Right atrium auricular region (tissue), 2 donors: Measurements from ENCODE around the gene CYP17A1. TPM values are rescaled to one million over a fixed set of nuclear protein-coding genes. Genes with fewer than 3 reads are reported as not detected.
A peak's percentile ranks its signal among the peaks of the same experiment; 100 is the strongest.
"Not testable (repeated sequence)": the region's sequence is repeated elsewhere in the genome, so short reads cannot be mapped to it uniquely, and the experiment has no call there.

Experiments
- DNase-seq: peaks from one replicate; pipeline ENCODE4 v3.0.0-alpha.2; 2019; ENCODE audit warnings: low spot score
- H3K27ac ChIP-seq, 2 donors: fragments of 200-600 bp; sonication (generic); 1 replicate in 1 of 2; 2 replicates in 1 of 2; pipeline ENCODE4 v1.5.1; 2016 to 2019
- H3K27me3 ChIP-seq, 2 donors: fragments of 200-600 bp; sonication (generic); one replicate each; pipeline versions ENCODE4 v1.5.1 to v1.6.0; 2017 to 2019
- H3K36me3 ChIP-seq: fragments of 200-600 bp; sonication (generic); one replicate; pipeline ENCODE4 v1.5.1; 2016
- H3K4me1 ChIP-seq, 2 donors: fragments of 200-600 bp; sonication (generic); one replicate each; pipeline versions ENCODE4 v1.5.1 to v1.6.0; 2017 to 2019
- H3K4me3 ChIP-seq, 2 donors: fragments of 200-600 bp; sonication (generic); 1 replicate in 1 of 2; 2 replicates in 1 of 2; pipeline ENCODE4 v1.5.1; 2017 to 2019; ENCODE audit warnings: mild to moderate bottlenecking in 1 of 2, moderate library complexity in 1 of 2
- H3K9me3 ChIP-seq, 2 donors: fragments of 200-600 bp; sonication (generic); one replicate each; pipeline ENCODE4 v1.5.1; 2019
- total RNA-seq, 2 donors: library from RNA; depleted of rRNA; stranded (reverse); fragments of >200 nt; gene quantifications; one replicate each; pipeline ENCODE4 v1.1.0, GENCODE V29; 2016
- TF ChIP-seq, protein P1 (sequence below), 2 donors: fragments of 200-600 bp; sonication (generic); IDR thresholded peaks; one replicate each; pipeline ENCODE4 v1.5.1; 2019; ENCODE audit warnings: antibody characterized with exemption in 2 of 2

CYP17A1 gene
- total RNA-seq, 2 donors from 2014 or later: 0.47 TPM; not detected in 1

GRCh38 chr10:102859911-102860310 is 22.7 kb upstream of the CYP17A1 start:
- Histone ChIP-seq H3K27me3 (no peaks in the 10 kb centered on the region), H3K9me3 (no peaks in the 10 kb centered on the region), H3K27ac (peak overlapping the region; percentile 14 to 22), H3K4me1 (peaks cover 0 to 14% of the 10 kb centered on the region in 2 donors), H3K4me3 (no peak overlapping the region), H3K36me3 (peaks cover 23% of the 10 kb centered on the region)
- TF ChIP-seq, protein P1, sequence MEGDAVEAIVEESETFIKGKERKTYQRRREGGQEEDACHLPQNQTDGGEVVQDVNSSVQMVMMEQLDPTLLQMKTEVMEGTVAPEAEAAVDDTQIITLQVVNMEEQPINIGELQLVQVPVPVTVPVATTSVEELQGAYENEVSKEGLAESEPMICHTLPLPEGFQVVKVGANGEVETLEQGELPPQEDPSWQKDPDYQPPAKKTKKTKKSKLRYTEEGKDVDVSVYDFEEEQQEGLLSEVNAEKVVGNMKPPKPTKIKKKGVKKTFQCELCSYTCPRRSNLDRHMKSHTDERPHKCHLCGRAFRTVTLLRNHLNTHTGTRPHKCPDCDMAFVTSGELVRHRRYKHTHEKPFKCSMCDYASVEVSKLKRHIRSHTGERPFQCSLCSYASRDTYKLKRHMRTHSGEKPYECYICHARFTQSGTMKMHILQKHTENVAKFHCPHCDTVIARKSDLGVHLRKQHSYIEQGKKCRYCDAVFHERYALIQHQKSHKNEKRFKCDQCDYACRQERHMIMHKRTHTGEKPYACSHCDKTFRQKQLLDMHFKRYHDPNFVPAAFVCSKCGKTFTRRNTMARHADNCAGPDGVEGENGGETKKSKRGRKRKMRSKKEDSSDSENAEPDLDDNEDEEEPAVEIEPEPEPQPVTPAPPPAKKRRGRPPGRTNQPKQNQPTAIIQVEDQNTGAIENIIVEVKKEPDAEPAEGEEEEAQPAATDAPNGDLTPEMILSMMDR (IDR thresholded peaks at IDR 0.05): no peak
- no peak for DNase-seq

- Histone ChIP-seq H3K4me3 (no peak overlapping the region), H3K9me3 (no peaks in the 10 kb centered on the region), H3K4me1 (peaks cover 0 to 18% of the 10 kb centered on the region in 2 donors), H3K27ac (peak overlapping the region in 1 of 2 donors; percentile 65), H3K27me3 (no peaks in the 10 kb centered on the region), H3K36me3 (peaks cover 12% of the 10 kb centered on the region)
- TF ChIP-seq, protein P1 (IDR thresholded peaks at IDR 0.05): no peak
- DNase-seq: no peak
Observed at GRCh38 chr10:102856758-102857424, 19.7 kb upstream of the CYP17A1 start.

DNA sequence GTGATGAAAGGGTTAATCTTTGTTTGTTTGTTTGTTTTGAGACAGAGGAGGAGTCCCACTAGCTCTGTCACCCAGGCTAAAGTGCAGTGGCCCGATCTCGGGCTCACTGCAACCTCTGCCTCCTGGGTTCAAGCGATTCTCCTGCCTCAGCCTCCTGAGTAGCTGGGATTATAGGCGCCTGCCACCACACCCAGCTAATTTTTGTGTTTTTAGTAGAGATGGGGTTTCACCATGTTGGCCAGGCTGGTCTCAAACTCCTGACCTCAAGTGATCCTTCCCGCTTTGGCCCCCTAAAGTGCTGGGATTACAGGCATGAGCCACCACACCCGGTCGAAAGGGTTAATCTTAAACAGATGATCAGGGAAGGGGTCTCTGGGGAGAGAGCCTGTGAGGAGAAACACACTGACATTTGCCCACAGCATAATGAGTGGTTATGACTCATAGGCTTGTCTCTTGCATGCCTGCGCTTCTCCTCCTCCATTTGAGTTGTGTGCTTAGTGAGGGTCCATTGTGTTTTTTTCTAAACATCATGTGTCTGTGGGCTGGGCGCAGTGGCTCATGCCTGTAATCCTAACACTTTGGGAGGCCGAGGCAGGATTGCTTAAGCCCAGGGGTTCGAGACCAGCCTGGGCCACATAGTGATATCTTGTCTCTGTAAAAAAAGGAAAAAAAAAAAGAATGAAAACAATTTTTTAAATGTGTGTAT is 18.7 kb upstream of the CYP17A1 start:
- H3K36me3 ChIP-seq, H3K27me3 ChIP-seq, H3K9me3 ChIP-seq, H3K4me3 ChIP-seq, DNase-seq: not testable (repeated sequence)
- Histone ChIP-seq H3K27ac (peak overlapping the region in 1 of 2 donors; percentile 65), H3K4me1 (peaks cover 0 to 18% of the 10 kb centered on the region in 2 donors)

GRCh38 chr10:102853237-102853636 is 16.0 kb upstream of the CYP17A1 start:
- H3K4me3 ChIP-seq, H3K9me3 ChIP-seq, DNase-seq, H3K36me3 ChIP-seq, H3K27me3 ChIP-seq, H3K27ac ChIP-seq: not testable (repeated sequence)
- peaks cover 0 to 18% of the 10 kb centered on the region in 2 donors for H3K4me1 ChIP-seq

- TF ChIP-seq, protein P1 (IDR thresholded peaks at IDR 0.05): no peak
- peaks cover 0 to 6% of the 10 kb centered on the region in 2 donors for H3K4me1 ChIP-seq
Observed at GRCh38 chr10:102850025-102850518, 12.9 kb upstream of the CYP17A1 start.

GRCh38 chr10:102845352-102845902 is 8.2 kb upstream of the CYP17A1 start:
- Histone ChIP-seq H3K27me3 (no peaks in the 10 kb centered on the region), H3K36me3 (no peaks in the 10 kb centered on the region), H3K4me3 (no peak overlapping the region), H3K4me1 (no peaks in the 10 kb centered on the region), H3K27ac (no peak overlapping the region), H3K9me3 (no peaks in the 10 kb centered on the region)
- DNase-seq: no peak
- TF ChIP-seq, protein P1 (IDR thresholded peaks at IDR 0.05): no peak

More at GRCh38 chr10:102850025-102850518, 12.9 kb upstream of the CYP17A1 start:
- no peaks in the 10 kb centered on the region for H3K9me3 ChIP-seq
- no peaks in the 10 kb centered on the region for H3K36me3 ChIP-seq
- no peak overlapping the region for H3K4me3 ChIP-seq
- DNase-seq: no peak
- H3K27me3 ChIP-seq: no peaks in the 10 kb centered on the region
- no peak overlapping the region for H3K27ac ChIP-seq

GRCh38 chr10:102844190-102844776 is 7.1 kb upstream of the CYP17A1 start:
- not testable (repeated sequence) for H3K36me3 ChIP-seq, H3K4me1 ChIP-seq, H3K9me3 ChIP-seq, H3K4me3 ChIP-seq, H3K27me3 ChIP-seq, H3K27ac ChIP-seq, DNase-seq

DNA sequence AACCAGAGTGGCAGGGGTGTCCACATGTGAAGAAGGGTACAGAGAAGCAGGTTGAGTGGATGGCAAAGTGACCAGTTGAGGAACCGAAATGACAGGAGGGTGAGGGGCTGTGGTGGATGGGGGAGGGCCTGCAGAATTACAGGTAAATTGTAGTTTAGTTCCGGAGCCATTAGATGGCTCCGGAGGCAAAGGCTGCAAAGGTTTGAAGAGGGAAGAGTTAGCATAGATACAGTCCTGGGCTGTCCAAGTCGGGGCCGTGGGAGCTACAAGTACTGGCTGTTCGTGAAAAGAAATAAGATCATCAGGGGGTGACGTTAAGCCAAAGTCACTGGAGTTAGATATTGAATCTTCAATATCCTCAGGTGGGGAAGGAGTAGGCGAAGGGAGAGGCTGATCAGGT is 5.9 kb upstream of the CYP17A1 start:
- not testable (repeated sequence) for H3K36me3 ChIP-seq, H3K4me1 ChIP-seq, DNase-seq

More for the DNA sequence above, 5.9 kb upstream of the CYP17A1 start:
- not testable (repeated sequence) for H3K9me3 ChIP-seq, H3K27ac ChIP-seq, H3K4me3 ChIP-seq, H3K27me3 ChIP-seq
